Testis (tissue), 2 donors: Measurements from ENCODE around the gene KANK2.

Experiments
- CTCF ChIP-seq, 3 experiments: fragments of 450-650 bp in 2 of 3; fragments of 200-600 bp in 1 of 3; sonication (generic) in 1 of 3; IDR thresholded peaks; one replicate each; pipeline ENCODE4 v1.5.1; 2016 to 2019; ENCODE audit warnings: antibody characterized with exemption in 3 of 3, mild to moderate bottlenecking in 2 of 3, moderate library complexity in 1 of 3
- POLR2A ChIP-seq: fragments of 450-650 bp; IDR thresholded peaks from one replicate; pipeline ENCODE4 v1.6.1; 2017; ENCODE audit warnings: antibody characterized with exemption, mild to moderate bottlenecking, moderate library complexity

GRCh38 chr19:11138601-11139300 lies 58.6 kb downstream of the KANK2 start:
- TF ChIP-seq CTCF (IDR thresholded peaks at IDR 0.05) (no peak), POLR2A (no peak)
